Fibroblast of lung (primary cell): ENCODE results near the gene UBB. TPM values are rescaled to one million over a fixed set of nuclear protein-coding genes. Genes with fewer than 3 reads are reported as not detected.

Source experiments
- DNase-seq, 2 donors: peaks; one replicate each; pipeline versions ENCODE4 v3.0.0 to v3.0.0-alpha.2; 2010; ENCODE audit warnings: low read depth in 2 of 2
- H2AFZ ChIP-seq: 2 replicates; pipeline ENCODE4 v1.5.1; 2012; ENCODE audit warnings: low read length, control low read depth, inconsistent platforms
- H3K27ac ChIP-seq: 2 replicates; pipeline ENCODE4 v1.5.1; 2011; ENCODE audit warnings: low read length, control low read depth; ENCODE audit not compliant: insufficient read depth
- H3K27me3 ChIP-seq: 2 replicates; pipeline ENCODE4 v1.5.1; 2011; ENCODE audit warnings: mild to moderate bottlenecking, low read length; ENCODE audit not compliant: control insufficient read depth, insufficient read depth
- H3K36me3 ChIP-seq: 2 replicates; pipeline ENCODE4 v1.5.1; 2011; ENCODE audit warnings: low read length; ENCODE audit not compliant: control insufficient read depth, insufficient read depth
- H3K4me1 ChIP-seq: 2 replicates; pipeline ENCODE4 v1.5.1; 2011; ENCODE audit warnings: low read length; ENCODE audit not compliant: control insufficient read depth, insufficient read depth; ENCODE audit errors: extremely low read depth
- H3K4me2 ChIP-seq: 2 replicates; pipeline ENCODE4 v1.5.1; 2011; ENCODE audit warnings: low read length, control low read depth; ENCODE audit not compliant: insufficient read depth; ENCODE audit errors: extremely low read depth
- H3K4me3 ChIP-seq, 4 experiments: fragments of 200-600 bp in 1 of 4; sonication (generic) in 1 of 4; replicated peaks in 1 of 4; 2 replicates each; pipeline ENCODE4 v1.5.1; 2011 to 2016; ENCODE audit warnings: low read length in 4 of 4, low read depth in 3 of 4, mild to moderate bottlenecking in 3 of 4, control low read depth in 2 of 4, inconsistent platforms in 1 of 4, mixed read lengths in 1 of 4; ENCODE audit not compliant: insufficient read depth in 1 of 4; ENCODE audit errors: control extremely low read depth in 1 of 4
- H3K79me2 ChIP-seq: 2 replicates; pipeline ENCODE4 v1.5.1; 2012; ENCODE audit warnings: mild to moderate bottlenecking, low read length, inconsistent platforms; ENCODE audit not compliant: control insufficient read depth, insufficient read depth
- H3K9ac ChIP-seq: 2 replicates; pipeline ENCODE4 v1.5.1; 2011; ENCODE audit warnings: mild to moderate bottlenecking, low read length, control low read depth; ENCODE audit not compliant: insufficient read depth
- H3K9me3 ChIP-seq: 2 replicates; pipeline ENCODE4 v1.5.1; 2012; ENCODE audit warnings: low read depth, low read length; ENCODE audit not compliant: control insufficient read depth, insufficient read depth
- H4K20me1 ChIP-seq: 2 replicates; pipeline ENCODE4 v1.5.1; 2011; ENCODE audit warnings: low read length; ENCODE audit not compliant: control insufficient read depth, insufficient read depth; ENCODE audit errors: extremely low read depth
- EZH2 ChIP-seq: IDR thresholded peaks from 2 replicates; pipeline ENCODE4 v1.5.1; 2012; ENCODE audit warnings: low read length, control low read depth, mild to moderate bottlenecking; ENCODE audit errors: missing control alignments
- polyA plus RNA-seq, 2 donors: library from polyadenylated mRNA; depleted of rRNA in 1 of 2; stranded (reverse) in 1 of 2; unstranded in 1 of 2; fragments of >200 nt; gene quantifications; 2 replicates each; pipeline ENCODE4 v1.2.1, GENCODE V29; 2011 to 2012; ENCODE audit warnings: missing spikeins in 1 of 2
- total RNA-seq: library from RNA; depleted of rRNA; stranded (reverse); fragments of >200 nt; gene quantifications from 2 replicates; pipeline ENCODE4 v1.2.1, GENCODE V29; 2014
- TF ChIP-seq, protein P1 (sequence below), 2 donors: IDR thresholded peaks in 1 of 2; conservative IDR thresholded peaks in 1 of 2; 1 replicate in 1 of 2; 2 replicates in 1 of 2; pipeline ENCODE4 v1.5.1; 2011 to 2012; ENCODE audit warnings: low read length in 2 of 2, control low read depth in 1 of 2, inconsistent platforms in 1 of 2, low read depth in 1 of 2, mild to moderate bottlenecking in 1 of 2

Gene UBB
- total and polyA plus RNA-seq, 2 donors (not counting 1 experiment from before 2014, with no cell fraction given): 1,190 to 3,188 TPM

DNA sequence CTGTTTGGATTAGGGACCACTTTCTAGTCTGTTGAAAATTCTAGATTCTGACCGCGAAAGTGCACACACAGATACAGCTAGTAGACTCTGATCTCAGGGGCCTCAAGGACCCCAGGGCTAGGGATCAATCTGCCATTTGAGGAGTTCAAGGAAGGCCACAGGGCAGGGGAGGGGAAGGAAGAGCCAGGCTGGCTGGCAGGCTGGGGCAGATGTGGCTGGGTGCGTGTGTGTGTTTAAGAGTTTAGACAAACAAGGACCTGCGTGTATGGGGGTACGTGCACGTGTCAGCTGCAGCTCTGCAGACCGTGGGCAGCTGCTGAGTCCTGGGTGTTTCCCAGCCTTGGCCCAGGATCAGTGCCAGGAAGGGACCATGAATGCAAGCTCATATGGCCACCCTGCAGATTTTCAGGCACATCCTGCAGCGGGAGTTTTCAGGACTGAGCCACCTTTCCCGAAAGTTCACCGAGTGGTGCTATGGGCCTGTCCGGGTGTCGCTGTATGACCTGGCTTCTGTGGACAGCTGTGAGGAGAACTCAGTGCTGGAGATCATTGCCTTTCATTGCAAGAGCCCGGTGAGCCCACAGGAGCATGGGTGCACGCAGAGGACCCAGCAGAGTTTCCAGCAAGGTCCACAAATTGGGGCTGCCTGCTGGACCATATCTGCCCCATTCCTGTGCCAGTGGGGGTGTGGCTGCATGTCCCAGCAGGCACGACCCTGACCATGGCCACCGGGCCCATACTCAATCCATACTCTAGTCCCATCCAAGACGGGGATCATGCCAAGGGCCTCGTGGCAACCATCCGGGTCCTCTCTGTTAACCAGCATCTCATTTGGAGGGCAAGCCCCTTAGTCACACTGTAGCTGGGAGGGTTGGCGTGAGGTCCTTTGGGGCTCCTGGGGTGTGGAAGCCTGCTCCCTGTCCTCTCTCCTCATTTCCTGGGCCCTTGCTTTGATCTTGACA is 45.1 kb downstream of the UBB start:
- Histone ChIP-seq H3K4me1 (peaks cover 5% of the 10 kb centered on the region), H3K9ac (no peak overlapping the region), H3K36me3 (peaks cover 37% of the 10 kb centered on the region), H4K20me1 (no peaks in the 10 kb centered on the region), H2AFZ (no peak overlapping the region), H3K27ac (no peak overlapping the region), H3K4me2 (no peak overlapping the region), H3K4me3 (no peak overlapping the region), H3K27me3 (no peaks in the 10 kb centered on the region), H3K79me2 (peaks cover 8% of the 10 kb centered on the region), H3K9me3 (no peaks in the 10 kb centered on the region)
- no peak for DNase-seq
- no peak for TF ChIP-seq EZH2
- TF ChIP-seq, protein P1, sequence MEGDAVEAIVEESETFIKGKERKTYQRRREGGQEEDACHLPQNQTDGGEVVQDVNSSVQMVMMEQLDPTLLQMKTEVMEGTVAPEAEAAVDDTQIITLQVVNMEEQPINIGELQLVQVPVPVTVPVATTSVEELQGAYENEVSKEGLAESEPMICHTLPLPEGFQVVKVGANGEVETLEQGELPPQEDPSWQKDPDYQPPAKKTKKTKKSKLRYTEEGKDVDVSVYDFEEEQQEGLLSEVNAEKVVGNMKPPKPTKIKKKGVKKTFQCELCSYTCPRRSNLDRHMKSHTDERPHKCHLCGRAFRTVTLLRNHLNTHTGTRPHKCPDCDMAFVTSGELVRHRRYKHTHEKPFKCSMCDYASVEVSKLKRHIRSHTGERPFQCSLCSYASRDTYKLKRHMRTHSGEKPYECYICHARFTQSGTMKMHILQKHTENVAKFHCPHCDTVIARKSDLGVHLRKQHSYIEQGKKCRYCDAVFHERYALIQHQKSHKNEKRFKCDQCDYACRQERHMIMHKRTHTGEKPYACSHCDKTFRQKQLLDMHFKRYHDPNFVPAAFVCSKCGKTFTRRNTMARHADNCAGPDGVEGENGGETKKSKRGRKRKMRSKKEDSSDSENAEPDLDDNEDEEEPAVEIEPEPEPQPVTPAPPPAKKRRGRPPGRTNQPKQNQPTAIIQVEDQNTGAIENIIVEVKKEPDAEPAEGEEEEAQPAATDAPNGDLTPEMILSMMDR (conservative IDR thresholded peaks at IDR 0.05 in 1 of 2, IDR thresholded peaks at IDR 0.05 in 1 of 2; ENCODE audit: low read depth in 1 of 2, low read length in 2 of 2): no peak

DNA sequence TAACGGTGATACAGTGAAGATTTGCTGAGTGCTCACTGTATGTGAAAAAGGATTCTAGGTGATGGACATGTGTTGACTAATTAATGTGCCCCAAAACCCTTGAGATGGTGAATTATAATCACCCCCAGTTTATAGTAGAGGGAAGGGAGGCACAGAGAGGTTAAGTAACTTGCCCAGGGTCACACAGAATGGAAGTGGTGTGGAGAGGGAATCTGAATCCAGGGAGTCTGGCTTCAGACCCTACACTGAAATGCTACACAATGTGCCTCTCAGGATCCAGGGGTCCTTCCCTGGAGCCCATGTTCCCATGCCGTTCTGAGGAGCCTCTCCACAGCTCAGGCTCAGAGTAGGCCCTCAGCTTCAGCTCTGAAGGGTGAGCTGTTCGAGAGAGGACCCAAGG is 46.1 kb downstream of the UBB start:
- TF ChIP-seq, protein P1 (conservative IDR thresholded peaks at IDR 0.05 in 1 of 2, IDR thresholded peaks at IDR 0.05 in 1 of 2; ENCODE audit: low read depth in 1 of 2, low read length in 2 of 2): no peak
- no peak for TF ChIP-seq EZH2
- Histone ChIP-seq H3K9me3 (no peaks in the 10 kb centered on the region), H3K4me2 (no peak overlapping the region), H3K36me3 (peaks cover 41% of the 10 kb centered on the region), H4K20me1 (no peaks in the 10 kb centered on the region), H3K9ac (no peak overlapping the region), H2AFZ (no peak overlapping the region), H3K4me3 (no peak overlapping the region), H3K27me3 (no peaks in the 10 kb centered on the region), H3K27ac (no peak overlapping the region), H3K79me2 (peaks cover 5% of the 10 kb centered on the region), H3K4me1 (peaks cover 4% of the 10 kb centered on the region)
- no peak for DNase-seq

- Histone ChIP-seq H4K20me1 (no peaks in the 10 kb centered on the region), H3K36me3 (peaks cover 34% of the 10 kb centered on the region), H3K4me1 (peaks cover 4% of the 10 kb centered on the region), H3K79me2 (peaks cover under 1% of the 10 kb centered on the region), H3K27me3 (no peaks in the 10 kb centered on the region), H3K9ac (no peak overlapping the region), H3K9me3 (no peaks in the 10 kb centered on the region), H3K4me3 (no peak overlapping the region), H3K27ac (peak overlapping the region; percentile 48), H3K4me2 (no peak overlapping the region), H2AFZ (peak overlapping the region; percentile 34)
- TF ChIP-seq EZH2: no peak
- TF ChIP-seq, protein P1 (conservative IDR thresholded peaks at IDR 0.05 in 1 of 2, IDR thresholded peaks at IDR 0.05 in 1 of 2; ENCODE audit: low read depth in 1 of 2, low read length in 2 of 2): peak; percentile 60 to 83
- DNase-seq: peak in 1 of 2 donors; percentile 74
These were observed 47.4 kb downstream of the UBB start for GRCh38 chr17:16428098-16428882.
